ENCODE data around the gene NTM. TPM values are rescaled to one million over a fixed set of nuclear protein-coding genes. Genes with fewer than 3 reads are reported as not detected.

The NTM gene
- total and polyA plus RNA-seq, 2 donors (not counting 3 experiments of a cell fraction or from before 2014, with no cell fraction given): 1.00 to 1.1 TPM

DNA sequence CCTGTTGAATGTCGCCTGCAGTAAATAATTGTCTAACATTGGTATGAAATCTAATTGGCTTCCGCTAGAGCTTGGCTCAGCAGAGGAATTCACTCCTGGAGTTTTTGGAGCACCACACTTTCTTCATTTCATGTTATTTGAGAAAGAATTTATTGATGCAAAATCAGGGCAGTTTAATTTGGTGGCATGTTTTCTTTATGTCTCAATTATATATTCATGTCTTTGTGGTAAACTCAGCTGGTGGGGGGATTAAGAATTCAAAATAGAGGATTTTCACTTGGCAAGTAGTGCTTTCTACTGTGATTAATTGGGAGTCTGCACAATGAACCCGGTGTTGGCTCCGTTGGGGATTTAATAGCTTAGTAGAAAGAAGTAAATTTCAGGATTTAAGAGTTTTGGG is 784.4 kb downstream of the NTM start:
- Histone ChIP-seq H3K4me2 (ENCODE audit: insufficient read depth, low read length) (no peak overlapping the region), H3K4me1 (ENCODE audit: control insufficient read depth, extremely low read depth, insufficient read depth, low read length) (no peaks in the 10 kb centered on the region), H3K27me3 (ENCODE audit: control insufficient read depth in 2 of 2, insufficient read depth in 2 of 2, low read length in 2 of 2) (no peaks in the 10 kb centered on the region), H3K9ac (replicated peaks; ENCODE audit: extremely low read depth, insufficient read depth, low read length) (no peak overlapping the region), H2AFZ (ENCODE audit: low read depth, low read length) (no peak overlapping the region), H3K79me2 (ENCODE audit: control insufficient read depth, insufficient read depth, low read length) (no peaks in the 10 kb centered on the region), H3K9me3 (replicated peaks; ENCODE audit: control insufficient read depth, insufficient read depth, low read length) (no peaks in the 10 kb centered on the region), H4K20me1 (replicated peaks; ENCODE audit: control insufficient read depth, extremely low read depth, insufficient read depth, low read length) (no peaks in the 10 kb centered on the region), H3K27ac (ENCODE audit: insufficient read depth, low read depth, low read length) (no peak overlapping the region), H3K9me1 (replicated peaks; ENCODE audit: control insufficient read depth, extremely low read depth, insufficient read depth, low read length) (no peaks in the 10 kb centered on the region), H3K36me3 (ENCODE audit: control insufficient read depth in 2 of 2, extremely low read depth in 1 of 2, insufficient read depth in 2 of 2, low read length in 2 of 2) (no peaks in the 10 kb centered on the region), H3K4me3 (replicated peaks in 1 of 3; ENCODE audit: insufficient read depth in 1 of 3, low read depth in 1 of 3, low read length in 3 of 3) (no peak overlapping the region)
- BruUV-seq (replicated peaks): no TSS peak
- CTCF ChIA-PET: no interaction called here
- no peak for DNase-seq (ENCODE audit: low read depth, low spot score)
- FAIRE-seq: no peak
- dilution Hi-C loops (cut with MboI; ENCODE audit: extremely low pct_ligation_motif_present, low sequenced_read_pairs) (no loop called here), intact Hi-C loops (cut with micrococcal nuclease) (no loop called here)
- TF ChIP-seq JUN (IDR thresholded peaks at IDR 0.05; ENCODE audit: borderline replicate concordance, insufficient read depth, insufficient read length, low read depth): no peak
- TF ChIP-seq POLR2AphosphoS5 (IDR thresholded peaks at IDR 0.05; ENCODE audit: insufficient read depth, low read depth, low read length): no peak
- no peak for TF ChIP-seq FOS (IDR thresholded peaks at IDR 0.05; ENCODE audit: borderline replicate concordance, insufficient read depth, low read length)
- POLR2A ChIA-PET: no interaction called here

DNA sequence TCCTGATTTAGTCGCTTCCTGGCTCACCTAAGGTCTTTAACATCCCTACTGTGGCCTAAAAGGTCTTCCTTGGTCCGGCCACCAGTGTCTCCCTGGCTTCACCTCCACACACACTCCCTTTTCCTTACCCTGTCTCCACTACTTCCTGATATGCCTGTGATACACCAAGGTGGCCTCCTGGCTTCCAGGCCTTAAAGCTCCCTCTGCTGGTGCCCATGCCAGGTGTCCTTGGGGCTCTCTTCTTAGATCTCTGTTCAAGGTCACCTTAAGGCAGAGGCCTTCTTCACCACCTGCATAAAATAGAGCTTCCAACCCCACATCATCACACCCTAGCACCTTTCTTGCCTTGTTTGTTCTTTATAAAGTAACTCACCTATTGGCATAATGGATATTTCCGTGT is 787.7 kb downstream of the NTM start:
- Histone ChIP-seq H3K4me1 (ENCODE audit: control insufficient read depth, extremely low read depth, insufficient read depth, low read length) (no peaks in the 10 kb centered on the region), H3K9me1 (replicated peaks; ENCODE audit: control insufficient read depth, extremely low read depth, insufficient read depth, low read length) (no peaks in the 10 kb centered on the region), H3K79me2 (ENCODE audit: control insufficient read depth, insufficient read depth, low read length) (no peaks in the 10 kb centered on the region), H3K9me3 (replicated peaks; ENCODE audit: control insufficient read depth, insufficient read depth, low read length) (no peaks in the 10 kb centered on the region), H3K9ac (replicated peaks; ENCODE audit: extremely low read depth, insufficient read depth, low read length) (no peak overlapping the region), H2AFZ (ENCODE audit: low read depth, low read length) (peak overlapping the region; percentile 8), H4K20me1 (replicated peaks; ENCODE audit: control insufficient read depth, extremely low read depth, insufficient read depth, low read length) (no peaks in the 10 kb centered on the region), H3K4me2 (ENCODE audit: insufficient read depth, low read length) (no peak overlapping the region), H3K36me3 (ENCODE audit: control insufficient read depth in 2 of 2, extremely low read depth in 1 of 2, insufficient read depth in 2 of 2, low read length in 2 of 2) (no peaks in the 10 kb centered on the region), H3K27ac (ENCODE audit: insufficient read depth, low read depth, low read length) (no peak overlapping the region), H3K4me3 (replicated peaks in 1 of 3; ENCODE audit: insufficient read depth in 1 of 3, low read depth in 1 of 3, low read length in 3 of 3) (no peak overlapping the region), H3K27me3 (ENCODE audit: control insufficient read depth in 2 of 2, insufficient read depth in 2 of 2, low read length in 2 of 2) (no peaks in the 10 kb centered on the region)
- POLR2A ChIA-PET: no interaction called here
- BruUV-seq (replicated peaks): no TSS peak
- FAIRE-seq (peak; percentile 33), DNase-seq (ENCODE audit: low read depth, low spot score) (peak; percentile 32)
- dilution Hi-C loops (cut with MboI; ENCODE audit: extremely low pct_ligation_motif_present, low sequenced_read_pairs): no loop called here
- TF ChIP-seq, protein P1, sequence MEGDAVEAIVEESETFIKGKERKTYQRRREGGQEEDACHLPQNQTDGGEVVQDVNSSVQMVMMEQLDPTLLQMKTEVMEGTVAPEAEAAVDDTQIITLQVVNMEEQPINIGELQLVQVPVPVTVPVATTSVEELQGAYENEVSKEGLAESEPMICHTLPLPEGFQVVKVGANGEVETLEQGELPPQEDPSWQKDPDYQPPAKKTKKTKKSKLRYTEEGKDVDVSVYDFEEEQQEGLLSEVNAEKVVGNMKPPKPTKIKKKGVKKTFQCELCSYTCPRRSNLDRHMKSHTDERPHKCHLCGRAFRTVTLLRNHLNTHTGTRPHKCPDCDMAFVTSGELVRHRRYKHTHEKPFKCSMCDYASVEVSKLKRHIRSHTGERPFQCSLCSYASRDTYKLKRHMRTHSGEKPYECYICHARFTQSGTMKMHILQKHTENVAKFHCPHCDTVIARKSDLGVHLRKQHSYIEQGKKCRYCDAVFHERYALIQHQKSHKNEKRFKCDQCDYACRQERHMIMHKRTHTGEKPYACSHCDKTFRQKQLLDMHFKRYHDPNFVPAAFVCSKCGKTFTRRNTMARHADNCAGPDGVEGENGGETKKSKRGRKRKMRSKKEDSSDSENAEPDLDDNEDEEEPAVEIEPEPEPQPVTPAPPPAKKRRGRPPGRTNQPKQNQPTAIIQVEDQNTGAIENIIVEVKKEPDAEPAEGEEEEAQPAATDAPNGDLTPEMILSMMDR (IDR thresholded peaks at IDR 0.05; ENCODE audit: extremely low read depth in 1 of 2, insufficient read depth in 1 of 2, low read depth in 1 of 2, low read length in 2 of 2): peak; percentile 21 to 42
- TF ChIP-seq GATA2 (IDR thresholded peaks at IDR 0.05; ENCODE audit: insufficient read depth, insufficient read length, low read depth, low read length): no peak
- intact Hi-C loops (cut with micrococcal nuclease): loop anchor here (1.0 kb wide), 2 partner anchors 291 to 410 kb away; no protein-coding TSS in a partner anchor
- CTCF ChIA-PET: interaction anchor here (1.0 to 1.9 kb wide), 6 partner anchors 26 to 409 kb away, joined by 3 to 14 read pairs (median 5); no protein-coding TSS in a partner anchor

Measured in endothelial cell of umbilical vein (primary cell).